Mammary epithelial cell (primary cell): ENCODE measurements around the gene RASGRP4.

ENCODE experiments used
- EZH2 ChIP-seq: IDR thresholded peaks from 2 replicates; pipeline ENCODE4 v1.6.1; 2012; ENCODE audit warnings: low read length, inconsistent platforms, borderline replicate concordance
- TF ChIP-seq, protein P1 (sequence below), 2 donors: IDR thresholded peaks in 1 of 2; conservative IDR thresholded peaks in 1 of 2; 2 replicates each; pipeline ENCODE4 v1.5.1; 2011 to 2012; ENCODE audit warnings: inconsistent platforms in 2 of 2, low read length in 2 of 2, mild to moderate bottlenecking in 2 of 2, control low read depth in 1 of 2, low read depth in 1 of 2; ENCODE audit not compliant: insufficient read depth in 1 of 2; ENCODE audit errors: extremely low read depth in 1 of 2

DNA sequence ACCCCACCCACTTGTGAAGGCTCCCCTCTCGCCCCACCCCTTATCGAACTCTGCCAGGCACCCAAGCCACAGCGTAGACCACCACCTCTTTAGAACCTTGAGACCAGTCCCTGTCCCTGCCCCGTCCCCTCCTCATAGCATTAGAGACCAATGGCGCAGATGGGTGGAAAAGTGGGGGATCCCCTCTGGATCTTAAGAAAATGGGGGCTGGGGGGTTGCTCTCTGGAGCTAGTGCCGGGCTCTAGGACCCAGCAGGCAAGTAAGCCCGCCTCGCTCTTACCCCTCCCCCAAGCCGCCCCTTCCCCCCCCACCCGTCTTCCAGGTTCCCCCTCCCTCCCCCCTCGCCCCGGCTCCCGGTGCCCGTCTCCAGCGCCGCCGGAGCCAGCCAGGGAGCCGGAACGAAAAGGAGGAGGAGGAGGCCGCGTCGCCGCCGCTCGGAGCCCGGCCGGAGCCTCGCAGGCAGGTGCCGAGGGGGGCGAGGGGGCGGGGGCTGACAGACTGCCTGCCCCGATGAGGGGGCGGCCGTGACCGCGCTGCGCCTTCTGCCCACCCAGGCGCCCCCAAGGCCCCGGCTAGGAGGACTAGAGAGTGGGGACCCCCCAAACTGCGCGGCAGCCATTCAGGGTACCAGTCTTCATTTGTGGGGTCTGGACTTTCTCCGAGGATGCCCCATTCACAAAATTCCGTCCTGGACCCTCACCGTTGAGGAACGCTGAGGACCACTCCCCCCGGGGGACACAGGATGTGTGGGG lies 37.5 kb downstream of the RASGRP4 start, which contains the start of gene SPRED3:
- TF ChIP-seq EZH2, result no peak
- TF ChIP-seq, protein P1, sequence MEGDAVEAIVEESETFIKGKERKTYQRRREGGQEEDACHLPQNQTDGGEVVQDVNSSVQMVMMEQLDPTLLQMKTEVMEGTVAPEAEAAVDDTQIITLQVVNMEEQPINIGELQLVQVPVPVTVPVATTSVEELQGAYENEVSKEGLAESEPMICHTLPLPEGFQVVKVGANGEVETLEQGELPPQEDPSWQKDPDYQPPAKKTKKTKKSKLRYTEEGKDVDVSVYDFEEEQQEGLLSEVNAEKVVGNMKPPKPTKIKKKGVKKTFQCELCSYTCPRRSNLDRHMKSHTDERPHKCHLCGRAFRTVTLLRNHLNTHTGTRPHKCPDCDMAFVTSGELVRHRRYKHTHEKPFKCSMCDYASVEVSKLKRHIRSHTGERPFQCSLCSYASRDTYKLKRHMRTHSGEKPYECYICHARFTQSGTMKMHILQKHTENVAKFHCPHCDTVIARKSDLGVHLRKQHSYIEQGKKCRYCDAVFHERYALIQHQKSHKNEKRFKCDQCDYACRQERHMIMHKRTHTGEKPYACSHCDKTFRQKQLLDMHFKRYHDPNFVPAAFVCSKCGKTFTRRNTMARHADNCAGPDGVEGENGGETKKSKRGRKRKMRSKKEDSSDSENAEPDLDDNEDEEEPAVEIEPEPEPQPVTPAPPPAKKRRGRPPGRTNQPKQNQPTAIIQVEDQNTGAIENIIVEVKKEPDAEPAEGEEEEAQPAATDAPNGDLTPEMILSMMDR (conservative IDR thresholded peaks at IDR 0.05 in 1 of 2, IDR thresholded peaks at IDR 0.05 in 1 of 2; ENCODE audit: extremely low read depth in 1 of 2, insufficient read depth in 1 of 2, low read depth in 1 of 2, low read length in 2 of 2), result no peak
